SK-N-SH treated with all-trans-retinoic acid at 6 μM for 48 hours (cell line): ENCODE results near the gene RHOJ.

Experiments
- ARNTL ChIP-seq: fragments of 450-650 bp; formaldehyde crosslinking; IDR thresholded peaks from 2 replicates; pipeline ENCODE4 v1.5.0; 2020; ENCODE audit warnings: low read depth, mild to moderate bottlenecking, moderate library complexity, borderline replicate concordance
- ISL1 ChIP-seq: fragments of 250-450 bp; sonication (Bioruptor Pico); IDR thresholded peaks from 2 replicates; pipeline ENCODE4 v2.1.2; 2022; ENCODE audit warnings: mild to moderate bottlenecking, moderate library complexity
- TOX ChIP-seq: fragments of 250-450 bp; sonication (Bioruptor Pico); IDR thresholded peaks from 2 replicates; pipeline ENCODE4 v1.8.0; 2021; ENCODE audit warnings: mild to moderate bottlenecking, moderate library complexity, borderline replicate concordance
- ZC3H10 ChIP-seq: fragments of 250-450 bp; sonication (Bioruptor Pico); IDR thresholded peaks from 2 replicates; pipeline ENCODE4 v1.5.1; 2021; ENCODE audit warnings: mild to moderate bottlenecking, moderate library complexity
- ZFP3 ChIP-seq: fragments of 250-450 bp; sonication (Bioruptor Pico); IDR thresholded peaks from 2 replicates; pipeline ENCODE4 v1.5.0; 2020; ENCODE audit warnings: mild to moderate bottlenecking, moderate library complexity
- ZNF8 ChIP-seq: fragments of 450-650 bp; formaldehyde crosslinking; IDR thresholded peaks from 2 replicates; pipeline ENCODE4 v1.5.0; 2020; ENCODE audit warnings: mild to moderate bottlenecking, moderate library complexity
- TF ChIP-seq, protein P1 (sequence below): fragments of 250-450 bp; sonication (Bioruptor Pico); IDR thresholded peaks from 2 replicates; pipeline ENCODE4 v1.5.1; 2021; ENCODE audit warnings: mild to moderate bottlenecking, moderate library complexity
- TF ChIP-seq, protein P2 (sequence below): fragments of 250-450 bp; sonication (Bioruptor Pico); IDR thresholded peaks from 2 replicates; pipeline ENCODE4 v1.8.0; 2020; ENCODE audit warnings: mild to moderate bottlenecking, moderate library complexity, borderline replicate concordance
- TF ChIP-seq, protein P3 (sequence below): fragments of 250-450 bp; sonication (Bioruptor Pico); IDR thresholded peaks from 2 replicates; pipeline ENCODE4 v1.5.0; 2020; ENCODE audit warnings: mild to moderate bottlenecking, moderate library complexity
- TF ChIP-seq, protein P4 (sequence below): fragments of 250-450 bp; sonication (Bioruptor Pico); IDR thresholded peaks from 2 replicates; pipeline ENCODE4 v1.8.0; 2021; ENCODE audit warnings: low read depth, mild to moderate bottlenecking, moderate library complexity, borderline replicate concordance

DNA sequence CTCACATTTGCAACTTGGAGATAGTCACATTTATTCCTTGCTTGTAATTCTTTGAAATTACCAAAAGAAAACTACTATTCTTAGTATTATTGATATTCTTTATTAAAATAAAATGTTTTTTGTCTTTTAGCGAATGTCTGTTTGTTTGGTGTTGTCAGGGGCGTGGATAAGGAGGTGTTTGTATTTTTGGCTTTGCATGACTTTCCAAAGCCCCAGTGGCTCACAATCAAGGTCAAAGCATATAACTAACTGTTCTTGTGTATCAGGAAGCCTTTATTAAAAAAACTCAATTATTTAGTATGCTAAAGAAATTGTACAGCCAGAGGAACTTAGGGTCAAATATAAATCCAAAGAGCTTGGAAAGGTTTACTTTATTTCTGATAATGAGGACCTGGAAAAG is 96.6 kb downstream of the RHOJ start:
- TF ChIP-seq TOX (CRISPR knock-in tag) (no peak), ARNTL (CRISPR knock-in tag) (no peak), ZFP3 (CRISPR knock-in tag) (no peak), ZC3H10 (CRISPR knock-in tag) (no peak), ISL1 (CRISPR knock-in tag) (no peak), ZNF8 (CRISPR knock-in tag) (no peak)
- TF ChIP-seq, protein P1, sequence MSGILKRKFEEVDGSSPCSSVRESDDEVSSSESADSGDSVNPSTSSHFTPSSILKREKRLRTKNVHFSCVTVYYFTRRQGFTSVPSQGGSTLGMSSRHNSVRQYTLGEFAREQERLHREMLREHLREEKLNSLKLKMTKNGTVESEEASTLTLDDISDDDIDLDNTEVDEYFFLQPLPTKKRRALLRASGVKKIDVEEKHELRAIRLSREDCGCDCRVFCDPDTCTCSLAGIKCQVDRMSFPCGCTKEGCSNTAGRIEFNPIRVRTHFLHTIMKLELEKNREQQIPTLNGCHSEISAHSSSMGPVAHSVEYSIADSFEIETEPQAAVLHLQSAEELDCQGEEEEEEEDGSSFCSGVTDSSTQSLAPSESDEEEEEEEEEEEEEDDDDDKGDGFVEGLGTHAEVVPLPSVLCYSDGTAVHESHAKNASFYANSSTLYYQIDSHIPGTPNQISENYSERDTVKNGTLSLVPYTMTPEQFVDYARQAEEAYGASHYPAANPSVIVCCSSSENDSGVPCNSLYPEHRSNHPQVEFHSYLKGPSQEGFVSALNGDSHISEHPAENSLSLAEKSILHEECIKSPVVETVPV (CRISPR knock-in tag) = no peak
- TF ChIP-seq, protein P2, sequence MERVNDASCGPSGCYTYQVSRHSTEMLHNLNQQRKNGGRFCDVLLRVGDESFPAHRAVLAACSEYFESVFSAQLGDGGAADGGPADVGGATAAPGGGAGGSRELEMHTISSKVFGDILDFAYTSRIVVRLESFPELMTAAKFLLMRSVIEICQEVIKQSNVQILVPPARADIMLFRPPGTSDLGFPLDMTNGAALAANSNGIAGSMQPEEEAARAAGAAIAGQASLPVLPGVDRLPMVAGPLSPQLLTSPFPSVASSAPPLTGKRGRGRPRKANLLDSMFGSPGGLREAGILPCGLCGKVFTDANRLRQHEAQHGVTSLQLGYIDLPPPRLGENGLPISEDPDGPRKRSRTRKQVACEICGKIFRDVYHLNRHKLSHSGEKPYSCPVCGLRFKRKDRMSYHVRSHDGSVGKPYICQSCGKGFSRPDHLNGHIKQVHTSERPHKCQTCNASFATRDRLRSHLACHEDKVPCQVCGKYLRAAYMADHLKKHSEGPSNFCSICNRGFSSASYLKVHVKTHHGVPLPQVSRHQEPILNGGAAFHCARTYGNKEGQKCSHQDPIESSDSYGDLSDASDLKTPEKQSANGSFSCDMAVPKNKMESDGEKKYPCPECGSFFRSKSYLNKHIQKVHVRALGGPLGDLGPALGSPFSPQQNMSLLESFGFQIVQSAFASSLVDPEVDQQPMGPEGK = no peak
- TF ChIP-seq, protein P3, sequence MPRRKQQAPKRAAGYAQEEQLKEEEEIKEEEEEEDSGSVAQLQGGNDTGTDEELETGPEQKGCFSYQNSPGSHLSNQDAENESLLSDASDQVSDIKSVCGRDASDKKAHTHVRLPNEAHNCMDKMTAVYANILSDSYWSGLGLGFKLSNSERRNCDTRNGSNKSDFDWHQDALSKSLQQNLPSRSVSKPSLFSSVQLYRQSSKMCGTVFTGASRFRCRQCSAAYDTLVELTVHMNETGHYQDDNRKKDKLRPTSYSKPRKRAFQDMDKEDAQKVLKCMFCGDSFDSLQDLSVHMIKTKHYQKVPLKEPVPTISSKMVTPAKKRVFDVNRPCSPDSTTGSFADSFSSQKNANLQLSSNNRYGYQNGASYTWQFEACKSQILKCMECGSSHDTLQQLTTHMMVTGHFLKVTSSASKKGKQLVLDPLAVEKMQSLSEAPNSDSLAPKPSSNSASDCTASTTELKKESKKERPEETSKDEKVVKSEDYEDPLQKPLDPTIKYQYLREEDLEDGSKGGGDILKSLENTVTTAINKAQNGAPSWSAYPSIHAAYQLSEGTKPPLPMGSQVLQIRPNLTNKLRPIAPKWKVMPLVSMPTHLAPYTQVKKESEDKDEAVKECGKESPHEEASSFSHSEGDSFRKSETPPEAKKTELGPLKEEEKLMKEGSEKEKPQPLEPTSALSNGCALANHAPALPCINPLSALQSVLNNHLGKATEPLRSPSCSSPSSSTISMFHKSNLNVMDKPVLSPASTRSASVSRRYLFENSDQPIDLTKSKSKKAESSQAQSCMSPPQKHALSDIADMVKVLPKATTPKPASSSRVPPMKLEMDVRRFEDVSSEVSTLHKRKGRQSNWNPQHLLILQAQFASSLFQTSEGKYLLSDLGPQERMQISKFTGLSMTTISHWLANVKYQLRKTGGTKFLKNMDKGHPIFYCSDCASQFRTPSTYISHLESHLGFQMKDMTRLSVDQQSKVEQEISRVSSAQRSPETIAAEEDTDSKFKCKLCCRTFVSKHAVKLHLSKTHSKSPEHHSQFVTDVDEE (CRISPR knock-in tag) = no peak
- TF ChIP-seq, protein P4, sequence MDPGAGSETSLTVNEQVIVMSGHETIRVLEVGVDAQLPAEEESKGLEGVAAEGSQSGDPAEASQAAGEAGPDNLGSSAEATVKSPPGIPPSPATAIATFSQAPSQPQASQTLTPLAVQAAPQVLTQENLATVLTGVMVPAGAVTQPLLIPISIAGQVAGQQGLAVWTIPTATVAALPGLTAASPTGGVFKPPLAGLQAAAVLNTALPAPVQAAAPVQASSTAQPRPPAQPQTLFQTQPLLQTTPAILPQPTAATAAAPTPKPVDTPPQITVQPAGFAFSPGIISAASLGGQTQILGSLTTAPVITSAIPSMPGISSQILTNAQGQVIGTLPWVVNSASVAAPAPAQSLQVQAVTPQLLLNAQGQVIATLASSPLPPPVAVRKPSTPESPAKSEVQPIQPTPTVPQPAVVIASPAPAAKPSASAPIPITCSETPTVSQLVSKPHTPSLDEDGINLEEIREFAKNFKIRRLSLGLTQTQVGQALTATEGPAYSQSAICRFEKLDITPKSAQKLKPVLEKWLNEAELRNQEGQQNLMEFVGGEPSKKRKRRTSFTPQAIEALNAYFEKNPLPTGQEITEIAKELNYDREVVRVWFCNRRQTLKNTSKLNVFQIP (CRISPR knock-in tag) = no peak
